IMR-90 (cell line): Measurements from ENCODE around the gene ITSN1. TPM values are rescaled to one million over a fixed set of nuclear protein-coding genes. Genes with fewer than 3 reads are reported as not detected.

ENCODE experiments used
- ATAC-seq: fragments of 200-7000 bp; cut with Tn5 transposase; 2 replicates; pipeline ENCODE4 v1.9.1; 2020; ENCODE audit warnings: low read depth, mild to moderate bottlenecking, moderate library complexity
- BruUV-seq: library from RNA; stranded (reverse); fragments of 400-500 nt; replicated peaks from 2 replicates; lab custom pipeline; 2021; lab: Mats Ljungman, UMichigan
- CTCF ChIA-PET: fragments of 300-600 bp; formaldehyde crosslinking; extraction: SDS; loops from one replicate; lab custom pipeline; 2021; ENCODE audit warnings: antibody characterized with exemption; lab: Yijun Ruan, JAX
- POLR2A ChIA-PET: fragments of 300-600 bp; sonication (Branson Sonifier 250); formaldehyde crosslinking; loops from one replicate; lab custom pipeline; 2022; ENCODE audit warnings: antibody characterized with exemption; ENCODE audit not compliant: unreplicated experiment; lab: Charles Lee
- DNase-seq: peaks from one replicate; pipeline ENCODE4 v3.0.0; 2013
- H2AFZ ChIP-seq: replicated peaks from 2 replicates; pipeline ENCODE3; 2013; ENCODE audit warnings: low read length, mild to moderate bottlenecking; ENCODE audit not compliant: poor library complexity
- H2AK5ac ChIP-seq: 2 replicates; pipeline ENCODE4 v1.6.1; 2013; ENCODE audit warnings: low read depth, low read length, inconsistent platforms
- H2AK9ac ChIP-seq: replicated peaks from 2 replicates; pipeline ENCODE3; 2013; ENCODE audit warnings: mild to moderate bottlenecking, low read depth, low read length, moderate library complexity; ENCODE audit not compliant: poor library complexity
- H2BK120ac ChIP-seq: 2 replicates; pipeline ENCODE4 v1.6.1; 2013; ENCODE audit warnings: low read depth, low read length, inconsistent platforms
- H2BK15ac ChIP-seq: 3 replicates; pipeline ENCODE4 v1.6.1; 2013; ENCODE audit warnings: low read depth, low read length, inconsistent platforms
- H2BK20ac ChIP-seq: 2 replicates; pipeline ENCODE4 v1.6.1; 2013; ENCODE audit warnings: low read depth, mild to moderate bottlenecking, inconsistent platforms, low read length, moderate library complexity
- H2BK5ac ChIP-seq: 2 replicates; pipeline ENCODE4 v1.6.1; 2013; ENCODE audit warnings: mild to moderate bottlenecking, low read depth, low read length, inconsistent platforms; ENCODE audit not compliant: poor library complexity, severe bottlenecking
- H3K14ac ChIP-seq: replicated peaks from 2 replicates; pipeline ENCODE4 v1.6.1; 2013; ENCODE audit warnings: low read depth, low read length, inconsistent platforms
- H3K18ac ChIP-seq: 2 replicates; pipeline ENCODE4 v1.6.1; 2013; ENCODE audit warnings: low read depth, low read length, control low read depth
- H3K23ac ChIP-seq: 2 replicates; pipeline ENCODE4 v1.6.1; 2013; ENCODE audit warnings: low read depth, low read length, inconsistent platforms
- H3K27ac ChIP-seq: 2 replicates; pipeline ENCODE4 v1.5.1; 2013; ENCODE audit warnings: mild to moderate bottlenecking, control low read depth, low read length; ENCODE audit not compliant: insufficient read depth
- H3K27me3 ChIP-seq: 2 replicates; pipeline ENCODE4 v1.6.1; 2013; ENCODE audit warnings: low read length; ENCODE audit not compliant: control insufficient read depth, insufficient read depth
- H3K36me3 ChIP-seq: 2 replicates; pipeline ENCODE4 v1.6.1; 2013; ENCODE audit warnings: low read length, mixed read lengths; ENCODE audit not compliant: control insufficient read depth, insufficient read depth
- H3K4ac ChIP-seq: 2 replicates; pipeline ENCODE4 v1.6.1; 2013; ENCODE audit warnings: low read depth, low read length, inconsistent platforms
- H3K4me1 ChIP-seq: 2 replicates; pipeline ENCODE4 v1.6.1; 2013; ENCODE audit warnings: low read length, mixed read lengths; ENCODE audit not compliant: control insufficient read depth, insufficient read depth
- H3K4me2 ChIP-seq: 2 replicates; pipeline ENCODE4 v1.6.1; 2013; ENCODE audit warnings: low read depth, mild to moderate bottlenecking, control low read depth, low read length, moderate library complexity
- H3K4me3 ChIP-seq: 2 replicates; pipeline ENCODE4 v1.5.1; 2013; ENCODE audit warnings: low read depth, mild to moderate bottlenecking, control low read depth, low read length, moderate library complexity; ENCODE audit not compliant: insufficient read depth
- H3K56ac ChIP-seq: 2 replicates; pipeline ENCODE4 v1.6.1; 2013; ENCODE audit warnings: low read length, inconsistent platforms; ENCODE audit not compliant: insufficient read depth; ENCODE audit errors: extremely low read depth
- H3K79me1 ChIP-seq, 2 experiments: 2 replicates each; pipeline ENCODE4 v1.6.1; 2013; ENCODE audit warnings: low read length in 2 of 2, inconsistent platforms in 1 of 2, low read depth in 1 of 2
- H3K9ac ChIP-seq: 2 replicates; pipeline ENCODE4 v1.6.1; 2013; ENCODE audit warnings: low read depth, low read length, control low read depth
- H3K9me1 ChIP-seq: 2 replicates; pipeline ENCODE4 v1.6.1; 2013; ENCODE audit warnings: low read length, inconsistent platforms; ENCODE audit not compliant: insufficient read depth
- H3K9me3 ChIP-seq: 2 replicates; pipeline ENCODE4 v1.6.1; 2013; ENCODE audit warnings: low read length; ENCODE audit not compliant: control insufficient read depth, insufficient read depth
- H4K20me1 ChIP-seq: 2 replicates; pipeline ENCODE4 v1.6.1; 2013; ENCODE audit warnings: low read length, inconsistent platforms; ENCODE audit not compliant: insufficient read depth
- H4K5ac ChIP-seq: 2 replicates; pipeline ENCODE4 v1.6.1; 2013; ENCODE audit warnings: mild to moderate bottlenecking, low read depth, low read length, control low read depth
- H4K8ac ChIP-seq, 2 experiments: 2 replicates each; pipeline ENCODE4 v1.6.1; 2013; ENCODE audit warnings: low read depth in 2 of 2, low read length in 2 of 2, control low read depth in 1 of 2, inconsistent platforms in 1 of 2
- H4K91ac ChIP-seq: 2 replicates; pipeline ENCODE4 v1.6.1; 2013; ENCODE audit warnings: low read depth, low read length, inconsistent platforms; ENCODE audit not compliant: insufficient read depth
- BHLHE40 ChIP-seq: fragments of 150-350 bp; IDR thresholded peaks from 2 replicates; pipeline ENCODE4 v1.6.1; 2016; ENCODE audit warnings: mild to moderate bottlenecking, low read depth, low read length
- CEBPB ChIP-seq: IDR thresholded peaks from 2 replicates; pipeline ENCODE4 v1.6.1; 2012; ENCODE audit warnings: low read depth, low read length, improper control_type of control experiment
- CHD1 ChIP-seq: IDR thresholded peaks from 2 replicates; pipeline ENCODE4 v1.6.1; 2012; ENCODE audit warnings: low read depth, low read length, improper control_type of control experiment
- CTCF ChIP-seq: conservative IDR thresholded peaks from 2 replicates; pipeline ENCODE4 v1.5.1; 2012; ENCODE audit warnings: mild to moderate bottlenecking, low read depth, low read length, improper control_type of control experiment
- ELK1 ChIP-seq: fragments of 150-350 bp; IDR thresholded peaks from 2 replicates; pipeline ENCODE4 v1.6.1; 2016; ENCODE audit warnings: low read depth, mild to moderate bottlenecking, low read length, moderate library complexity, borderline replicate concordance
- FOS ChIP-seq: fragments of 150-350 bp; IDR thresholded peaks from 2 replicates; pipeline ENCODE4 v1.6.1; 2016; ENCODE audit warnings: low read depth, low read length
- MAFK ChIP-seq: IDR thresholded peaks from 2 replicates; pipeline ENCODE4 v1.6.1; 2012; ENCODE audit warnings: low read depth, low read length, improper control_type of control experiment
- MXI1 ChIP-seq: IDR thresholded peaks from 2 replicates; pipeline ENCODE4 v1.6.1; 2012; ENCODE audit warnings: low read depth, mild to moderate bottlenecking, low read length, moderate library complexity, borderline replicate concordance
- NFE2L2 ChIP-seq: fragments of 150-350 bp; IDR thresholded peaks from 2 replicates; pipeline ENCODE4 v1.6.1; 2016; ENCODE audit warnings: low read depth, mild to moderate bottlenecking, low read length
- POLR2A ChIP-seq: IDR thresholded peaks from 2 replicates; pipeline ENCODE4 v1.6.1; 2012; ENCODE audit warnings: mild to moderate bottlenecking, low read depth, low read length
- RFX5 ChIP-seq: IDR thresholded peaks from 2 replicates; pipeline ENCODE4 v1.8.0; 2012; ENCODE audit warnings: low read depth, mild to moderate bottlenecking, low read length, moderate library complexity
- SMC3 ChIP-seq: fragments of 150-350 bp; IDR thresholded peaks from 2 replicates; pipeline ENCODE4 v1.6.1; 2016; ENCODE audit warnings: low read depth, mild to moderate bottlenecking, antibody characterized with exemption, low read length, moderate library complexity
- USF2 ChIP-seq: fragments of 150-350 bp; IDR thresholded peaks from 2 replicates; pipeline ENCODE4 v1.6.1; 2017; ENCODE audit warnings: mild to moderate bottlenecking, antibody characterized with exemption, low read length, low read depth
- WGBS, 2 experiments: methylation state at CpG; one replicate each; pipeline versions ENCODE4 v1.1.5 to v1.1.7; 2013; ENCODE audit warnings: missing lambda C conversion rate in 2 of 2; ENCODE audit not compliant: insufficient read length in 1 of 2; ENCODE audit errors: extremely low coverage in 2 of 2; 5-methylcytosine and 5-hydroxymethylcytosine counted together
- dilution Hi-C: fragments of 300-500 bp; cut with HindIII; formaldehyde crosslinking; loops from one replicate; pipeline ENCODE4 v1.14.3; 2018; ENCODE audit warnings: low sequenced_read_pairs; ENCODE audit not compliant: unreplicated experiment
- in situ Hi-C: fragments of 300-500 bp; cut with MboI; formaldehyde crosslinking; loops from 3 replicates; pipeline ENCODE4 v1.14.3; 2019; ENCODE audit warnings: low sequenced_read_pairs, inconsistent platforms, mixed read lengths
- intact Hi-C: fragments of 100-400 bp; cut with micrococcal nuclease; formaldehyde crosslinking; loops from 2 replicates; pipeline ENCODE4 v1.10.0; 2022
- polyA plus RNA-seq, 3 experiments: library from polyadenylated mRNA; depleted of rRNA; stranded (reverse); fragments of >200 nt; gene quantifications; 2 replicates each; pipeline ENCODE4 v1.2.3, GENCODE V29; 2012; ENCODE audit warnings: low replicate concordance in 1 of 3
- total RNA-seq: library from RNA; depleted of rRNA; stranded (reverse); fragments of >200 nt; gene quantifications from 2 replicates; pipeline ENCODE4 v1.2.3, GENCODE V29; 2012

The ITSN1 gene
- total and polyA plus RNA-seq, 2 of the 4 experiments (the other 2 are of a cell fraction), result 45.4 to 62.0 TPM

- H3K27ac ChIP-seq, result no peak overlapping the region
- H2BK120ac ChIP-seq, result no peak overlapping the region
- H3K18ac ChIP-seq, result no peak overlapping the region
- H3K23ac ChIP-seq, result no peak overlapping the region
- no peak overlapping the region for H3K14ac ChIP-seq
- dilution Hi-C loops (no loop called here), in situ Hi-C loops (no loop called here), intact Hi-C loops (no loop called here)
- H4K91ac ChIP-seq, result no peak overlapping the region
- ATAC-seq (no peak), DNase-seq (no peak)
- H4K20me1 ChIP-seq, result no peaks in the 10 kb centered on the region
- H3K9ac ChIP-seq, result no peak overlapping the region
- POLR2A ChIA-PET, result no interaction called here
- no peak overlapping the region for H4K8ac ChIP-seq
- no peak overlapping the region for H3K4me3 ChIP-seq
- no peak overlapping the region for H2BK20ac ChIP-seq
- no peak overlapping the region for H2AK9ac ChIP-seq
- peaks cover 2% of the 10 kb centered on the region; the same call in 1 of the 2 replicates for H3K4me1 ChIP-seq
- no peak overlapping the region for H2BK5ac ChIP-seq
- H2BK15ac ChIP-seq, result no peak overlapping the region
- H2AFZ ChIP-seq, result peak overlapping the region; percentile 29
- 65% methylated on average over 3 of the region's 8 CpGs; no CpG with 5 or more reads in 1 of the 2 experiments for WGBS, 2 experiments
- H4K5ac ChIP-seq, result no peak overlapping the region
- H3K27me3 ChIP-seq, result peaks cover 7% of the 10 kb centered on the region
- TF ChIP-seq RFX5, result no peak
- TF ChIP-seq MAFK, result no peak
- TF ChIP-seq CEBPB, result no peak
- no peak for TF ChIP-seq POLR2A
- no peak for TF ChIP-seq FOS
- TF ChIP-seq CHD1, result no peak
- TF ChIP-seq MXI1, result no peak
- no peak for TF ChIP-seq ELK1
- TF ChIP-seq CTCF, result no peak
- no peak for TF ChIP-seq BHLHE40
- TF ChIP-seq USF2, result no peak
- no peak for TF ChIP-seq NFE2L2
- TF ChIP-seq SMC3, result no peak
- CTCF ChIA-PET, result no interaction called here
- H2AK5ac ChIP-seq, result no peak overlapping the region
- H3K36me3 ChIP-seq, result no peaks in the 10 kb centered on the region
- no peak overlapping the region for H3K4ac ChIP-seq
- no peak overlapping the region for H3K56ac ChIP-seq
- no peak overlapping the region for H3K4me2 ChIP-seq
- BruUV-seq, result no TSS peak
- H3K9me3 ChIP-seq, result no peaks in the 10 kb centered on the region
- H3K79me1 ChIP-seq, result no peaks in the 10 kb centered on the region
- H3K9me1 ChIP-seq, result no peaks in the 10 kb centered on the region
Measured at GRCh38 chr21:33865996-33866575, 223.8 kb downstream of the ITSN1 start.
